HL-60 (cell line): ENCODE results near the gene SIPA1L3.

Experiments used
- DNase-seq, 2 experiments: peaks; one replicate each; pipeline ENCODE4 v3.0.0-alpha.2; 2010 to 2020; ENCODE audit warnings: low read depth in 1 of 2, low spot score in 1 of 2
- H3K27ac ChIP-seq: fragments of 250-450 bp; sonication (Bioruptor Pico); replicated peaks from 2 replicates; pipeline ENCODE4 v1.5.1; 2020; ENCODE audit warnings: mild to moderate bottlenecking, moderate library complexity
- H3K27me3 ChIP-seq: fragments of 250-450 bp; sonication (Bioruptor Pico); 2 replicates; pipeline ENCODE4 v1.5.1; 2021; ENCODE audit warnings: mild to moderate bottlenecking, moderate library complexity; ENCODE audit not compliant: insufficient read depth, poor library complexity, severe bottlenecking
- H3K4me3 ChIP-seq: replicated peaks from 2 replicates; pipeline ENCODE4 v1.5.1; 2011; ENCODE audit warnings: mild to moderate bottlenecking, control low read depth, low read length; ENCODE audit not compliant: insufficient read depth
- GABPA ChIP-seq: IDR thresholded peaks from 2 replicates; pipeline ENCODE4 v1.6.1; 2012; ENCODE audit warnings: low read depth
- POLR2AphosphoS5 ChIP-seq: IDR thresholded peaks from 2 replicates; pipeline ENCODE4 v1.6.1; 2012; ENCODE audit warnings: low read depth
- SPI1 ChIP-seq: IDR thresholded peaks from 2 replicates; pipeline ENCODE4 v1.6.1; 2012; ENCODE audit warnings: low read depth, mild to moderate bottlenecking, borderline replicate concordance
- TF ChIP-seq, protein P1 (sequence below): IDR thresholded peaks from 2 replicates; pipeline ENCODE4 v1.6.1; 2012; ENCODE audit warnings: low read depth; ENCODE audit not compliant: insufficient replicate concordance
- TF ChIP-seq, protein P2 (sequence below): IDR thresholded peaks from one replicate; pipeline ENCODE4 v1.5.1; 2011; ENCODE audit warnings: low read length, control low read depth, inconsistent platforms; ENCODE audit not compliant: insufficient read depth

SIPA1L3 gene

DNA sequence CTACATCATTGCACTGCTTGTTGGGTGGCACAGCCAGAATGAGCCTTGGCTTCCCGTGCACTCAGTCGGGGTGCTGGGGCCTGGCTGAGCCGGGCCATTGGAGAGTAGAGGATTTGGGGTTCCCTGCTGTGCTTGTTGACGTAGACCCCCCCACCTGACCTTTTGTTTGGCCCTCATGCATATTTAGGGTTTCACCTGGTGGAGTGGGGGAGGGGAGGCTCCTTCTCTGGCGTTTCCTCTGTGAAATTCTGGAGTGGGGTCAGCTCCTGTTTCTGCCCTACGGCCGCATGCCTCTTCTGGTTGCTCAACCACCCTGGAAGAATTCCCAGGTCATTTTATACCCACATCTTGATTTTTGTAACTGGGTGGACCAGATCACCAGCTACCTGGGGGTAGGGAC is 82.8 kb downstream of the SIPA1L3 start:
- TF ChIP-seq, protein P1, sequence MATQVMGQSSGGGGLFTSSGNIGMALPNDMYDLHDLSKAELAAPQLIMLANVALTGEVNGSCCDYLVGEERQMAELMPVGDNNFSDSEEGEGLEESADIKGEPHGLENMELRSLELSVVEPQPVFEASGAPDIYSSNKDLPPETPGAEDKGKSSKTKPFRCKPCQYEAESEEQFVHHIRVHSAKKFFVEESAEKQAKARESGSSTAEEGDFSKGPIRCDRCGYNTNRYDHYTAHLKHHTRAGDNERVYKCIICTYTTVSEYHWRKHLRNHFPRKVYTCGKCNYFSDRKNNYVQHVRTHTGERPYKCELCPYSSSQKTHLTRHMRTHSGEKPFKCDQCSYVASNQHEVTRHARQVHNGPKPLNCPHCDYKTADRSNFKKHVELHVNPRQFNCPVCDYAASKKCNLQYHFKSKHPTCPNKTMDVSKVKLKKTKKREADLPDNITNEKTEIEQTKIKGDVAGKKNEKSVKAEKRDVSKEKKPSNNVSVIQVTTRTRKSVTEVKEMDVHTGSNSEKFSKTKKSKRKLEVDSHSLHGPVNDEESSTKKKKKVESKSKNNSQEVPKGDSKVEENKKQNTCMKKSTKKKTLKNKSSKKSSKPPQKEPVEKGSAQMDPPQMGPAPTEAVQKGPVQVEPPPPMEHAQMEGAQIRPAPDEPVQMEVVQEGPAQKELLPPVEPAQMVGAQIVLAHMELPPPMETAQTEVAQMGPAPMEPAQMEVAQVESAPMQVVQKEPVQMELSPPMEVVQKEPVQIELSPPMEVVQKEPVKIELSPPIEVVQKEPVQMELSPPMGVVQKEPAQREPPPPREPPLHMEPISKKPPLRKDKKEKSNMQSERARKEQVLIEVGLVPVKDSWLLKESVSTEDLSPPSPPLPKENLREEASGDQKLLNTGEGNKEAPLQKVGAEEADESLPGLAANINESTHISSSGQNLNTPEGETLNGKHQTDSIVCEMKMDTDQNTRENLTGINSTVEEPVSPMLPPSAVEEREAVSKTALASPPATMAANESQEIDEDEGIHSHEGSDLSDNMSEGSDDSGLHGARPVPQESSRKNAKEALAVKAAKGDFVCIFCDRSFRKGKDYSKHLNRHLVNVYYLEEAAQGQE: no peak
- TF ChIP-seq SPI1: no peak
- no peak for TF ChIP-seq GABPA
- TF ChIP-seq, protein P2, sequence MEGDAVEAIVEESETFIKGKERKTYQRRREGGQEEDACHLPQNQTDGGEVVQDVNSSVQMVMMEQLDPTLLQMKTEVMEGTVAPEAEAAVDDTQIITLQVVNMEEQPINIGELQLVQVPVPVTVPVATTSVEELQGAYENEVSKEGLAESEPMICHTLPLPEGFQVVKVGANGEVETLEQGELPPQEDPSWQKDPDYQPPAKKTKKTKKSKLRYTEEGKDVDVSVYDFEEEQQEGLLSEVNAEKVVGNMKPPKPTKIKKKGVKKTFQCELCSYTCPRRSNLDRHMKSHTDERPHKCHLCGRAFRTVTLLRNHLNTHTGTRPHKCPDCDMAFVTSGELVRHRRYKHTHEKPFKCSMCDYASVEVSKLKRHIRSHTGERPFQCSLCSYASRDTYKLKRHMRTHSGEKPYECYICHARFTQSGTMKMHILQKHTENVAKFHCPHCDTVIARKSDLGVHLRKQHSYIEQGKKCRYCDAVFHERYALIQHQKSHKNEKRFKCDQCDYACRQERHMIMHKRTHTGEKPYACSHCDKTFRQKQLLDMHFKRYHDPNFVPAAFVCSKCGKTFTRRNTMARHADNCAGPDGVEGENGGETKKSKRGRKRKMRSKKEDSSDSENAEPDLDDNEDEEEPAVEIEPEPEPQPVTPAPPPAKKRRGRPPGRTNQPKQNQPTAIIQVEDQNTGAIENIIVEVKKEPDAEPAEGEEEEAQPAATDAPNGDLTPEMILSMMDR: no peak
- no peak for TF ChIP-seq POLR2AphosphoS5
- Histone ChIP-seq H3K27ac (no peak overlapping the region), H3K27me3 (no peaks in the 10 kb centered on the region), H3K4me3 (no peak overlapping the region)
- DNase-seq: no peak

DNA sequence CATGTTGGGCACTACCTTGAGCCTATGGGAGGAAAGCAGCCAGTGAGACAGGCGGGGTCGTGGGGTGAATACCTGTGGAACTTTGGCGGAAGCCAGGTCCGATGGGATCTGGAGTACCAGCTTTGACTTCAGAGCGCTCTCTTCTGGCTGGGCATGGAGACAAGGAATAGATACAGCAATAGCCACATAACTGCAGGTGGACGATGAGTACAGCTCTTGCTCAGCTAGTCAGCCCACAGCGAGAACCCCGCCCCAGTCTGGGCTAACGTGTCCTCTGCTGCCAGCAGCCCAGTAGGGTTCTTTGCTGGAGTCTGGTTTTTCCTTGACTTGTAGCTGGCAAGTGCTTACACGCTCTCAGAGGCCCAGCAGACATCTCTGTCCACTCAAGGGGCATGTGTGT is 83.4 kb downstream of the SIPA1L3 start:
- no peak for TF ChIP-seq GABPA
- TF ChIP-seq, protein P1: no peak
- no peak for TF ChIP-seq POLR2AphosphoS5
- Histone ChIP-seq H3K27me3 (no peaks in the 10 kb centered on the region), H3K4me3 (no peak overlapping the region), H3K27ac (no peak overlapping the region)
- DNase-seq: no peak

DNA sequence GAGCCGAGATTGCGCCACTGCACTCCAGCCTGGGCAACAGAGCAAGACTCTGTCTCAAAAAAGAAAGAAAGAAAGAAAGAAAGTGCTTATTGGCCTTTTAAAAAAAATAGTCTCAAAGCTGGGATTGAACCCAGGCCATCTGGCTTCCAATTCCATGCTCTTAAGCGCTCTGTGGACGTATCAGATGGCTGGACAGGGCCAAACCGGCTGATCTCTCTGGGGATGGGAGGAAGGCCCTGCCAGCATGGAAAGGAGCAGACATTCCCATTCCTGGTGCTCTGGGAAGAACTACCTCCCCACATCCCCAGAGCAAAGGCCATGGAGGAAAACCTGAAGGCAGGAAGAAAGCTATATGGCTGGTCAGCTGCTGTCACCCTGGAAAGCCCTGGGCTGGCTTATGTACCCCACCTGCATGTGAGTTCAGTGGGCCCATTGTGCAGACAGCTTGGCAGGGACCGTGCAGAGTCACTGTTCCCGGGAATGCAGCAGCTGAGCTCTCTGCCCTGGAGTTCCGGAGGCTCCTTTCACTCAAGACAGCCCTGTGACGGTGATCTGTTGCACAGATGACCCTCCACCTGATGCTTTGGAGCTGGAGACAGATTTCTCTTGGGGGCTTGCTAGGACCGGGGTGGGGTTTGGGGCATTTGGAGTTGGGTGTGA is 84.3 kb downstream of the SIPA1L3 start:
- no peak for DNase-seq
- TF ChIP-seq, protein P2: no peak
- TF ChIP-seq, protein P1: no peak
- TF ChIP-seq POLR2AphosphoS5 (no peak), GABPA (no peak), SPI1 (no peak)
- H3K4me3 ChIP-seq: no peak overlapping the region
- no peaks in the 10 kb centered on the region for H3K27me3 ChIP-seq
- no peak overlapping the region for H3K27ac ChIP-seq

DNA sequence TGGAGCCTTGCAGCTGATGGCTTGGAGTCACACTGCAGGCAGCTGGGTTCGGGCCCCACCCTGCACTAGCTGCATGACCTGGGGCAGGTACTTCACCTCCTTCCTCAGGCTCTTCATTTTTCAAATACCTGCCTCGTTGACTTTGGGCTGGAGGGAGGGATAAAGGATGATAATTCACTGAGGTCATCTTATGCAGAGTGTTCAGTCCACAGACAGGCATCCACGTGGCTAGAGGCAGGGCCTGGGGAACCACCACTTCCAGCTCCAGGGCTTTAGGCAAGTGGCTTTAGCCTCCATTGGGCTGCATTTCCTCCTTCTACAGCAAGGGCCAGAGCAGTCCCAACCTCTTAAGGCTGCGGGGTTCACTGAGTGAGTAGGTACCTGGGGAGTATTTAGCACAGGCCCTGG is 84.8 kb downstream of the SIPA1L3 start:
- Histone ChIP-seq H3K4me3 (no peak overlapping the region), H3K27ac (no peak overlapping the region), H3K27me3 (no peaks in the 10 kb centered on the region)
- TF ChIP-seq, protein P1: no peak
- TF ChIP-seq POLR2AphosphoS5 (no peak), GABPA (no peak), SPI1 (no peak)
- TF ChIP-seq, protein P2: no peak
- DNase-seq: no peak
